Panc1 (cell line): Measurements from ENCODE around the gene GRIK1. TPM values are rescaled to one million over a fixed set of nuclear protein-coding genes. Genes with fewer than 3 reads are reported as not detected.

Experiments used
- ATAC-seq: fragments of 200-7000 bp; cut with Tn5 transposase; 2 replicates; pipeline ENCODE4 v1.9.1; 2020; ENCODE audit warnings: mild to moderate bottlenecking, moderate library complexity
- BruUV-seq: library from RNA; stranded (reverse); fragments of 400-500 nt; replicated peaks from 2 replicates; lab custom pipeline; 2021; lab: Mats Ljungman, UMichigan
- CTCF ChIA-PET: fragments of 300-600 bp; sonication (Branson Sonifier 250); formaldehyde crosslinking; loops from one replicate; lab custom pipeline; 2022; ENCODE audit warnings: antibody characterized with exemption; lab: Charles Lee
- POLR2A ChIA-PET: fragments of 300-600 bp; sonication (Branson Sonifier 250); formaldehyde crosslinking; loops from one replicate; lab custom pipeline; 2022; ENCODE audit warnings: antibody characterized with exemption; lab: Charles Lee
- DNase-seq: peaks from one replicate; pipeline ENCODE4 v3.0.0-alpha.2; 2010; ENCODE audit warnings: low read depth, low spot score
- H3K27ac ChIP-seq: 2 replicates; pipeline ENCODE4 v1.5.1; 2011; ENCODE audit warnings: mild to moderate bottlenecking, low read length, inconsistent platforms
- H3K27me3 ChIP-seq: fragments of 200-500 bp; sonication (Bioruptor generic); 2 replicates; pipeline ENCODE4 v1.6.0; 2014; ENCODE audit warnings: low read length, inconsistent platforms; ENCODE audit not compliant: control insufficient read depth, insufficient read depth
- H3K36me3 ChIP-seq: fragments of 200-500 bp; sonication (Bioruptor generic); 2 replicates; pipeline ENCODE4 v1.5.1; 2014; ENCODE audit warnings: inconsistent platforms, mild to moderate bottlenecking, low read length, moderate library complexity; ENCODE audit not compliant: control insufficient read depth, insufficient read depth
- H3K4me1 ChIP-seq: 2 replicates; pipeline ENCODE4 v1.5.1; 2011; ENCODE audit warnings: inconsistent platforms, mild to moderate bottlenecking, low read length, moderate library complexity; ENCODE audit not compliant: control insufficient read depth, insufficient read depth
- H3K4me3 ChIP-seq, 2 experiments: 2 replicates each; pipeline ENCODE4 v1.5.1; 2011 to 2012; ENCODE audit warnings: low read depth in 2 of 2, low read length in 2 of 2, mild to moderate bottlenecking in 2 of 2, inconsistent platforms in 1 of 2, moderate library complexity in 1 of 2
- H3K9me3 ChIP-seq: fragments of 200-500 bp; sonication (Bioruptor generic); 2 replicates; pipeline ENCODE4 v1.5.1; 2014; ENCODE audit warnings: low read depth, mild to moderate bottlenecking, inconsistent platforms, low read length, moderate library complexity; ENCODE audit not compliant: control insufficient read depth, insufficient read depth
- POLR2AphosphoS5 ChIP-seq: IDR thresholded peaks from 2 replicates; pipeline ENCODE4 v1.6.1; 2012; ENCODE audit warnings: mild to moderate bottlenecking, low read depth, low read length, moderate library complexity
- SIN3A ChIP-seq: IDR thresholded peaks from 2 replicates; pipeline ENCODE4 v1.6.1; 2012; ENCODE audit warnings: low read depth, mild to moderate bottlenecking, low read length, moderate library complexity, borderline replicate concordance; ENCODE audit not compliant: insufficient read depth
- TCF7L2 ChIP-seq: IDR thresholded peaks from 2 replicates; pipeline ENCODE4 v1.6.1; 2011; ENCODE audit warnings: mild to moderate bottlenecking, low read depth, low read length, inconsistent platforms
- in situ Hi-C: cut with HindIII; loops from 2 replicates; pipeline ENCODE4 v1.10.0; 2016; ENCODE audit warnings: low sequenced_read_pairs, low pct_unique_long_range_greater_than_20kb
- intact Hi-C: fragments of 100-400 bp; cut with micrococcal nuclease; formaldehyde crosslinking; loops from one replicate; pipeline ENCODE4 v1.10.0; 2022; ENCODE audit not compliant: unreplicated experiment
- total RNA-seq: library from RNA; stranded (reverse); gene quantifications from one replicate; pipeline ENCODE4 v1.2.1, GENCODE V29; 2021; ENCODE audit not compliant: unreplicated experiment
- TF ChIP-seq, protein P1 (sequence below): fragments of 450-650 bp; IDR thresholded peaks from 2 replicates; pipeline ENCODE4 v1.5.1; 2017; ENCODE audit warnings: mild to moderate bottlenecking
- TF ChIP-seq, protein P2 (sequence below), 2 experiments: IDR thresholded peaks; 2 replicates each; pipeline ENCODE4 v1.6.1; 2011 to 2012; ENCODE audit warnings: low read depth in 2 of 2, control low read depth in 1 of 2, low read length in 1 of 2, mild to moderate bottlenecking in 1 of 2, moderate library complexity in 1 of 2; ENCODE audit not compliant: insufficient read depth in 1 of 2

GRIK1 gene
- total RNA-seq, 1 experiment from 2014 or later: not detected

GRCh38 chr21:29642551-29643245, 297.1 kb downstream of the GRIK1 start:
- POLR2A ChIA-PET: no interaction called here
- no peaks in the 10 kb centered on the region for H3K4me1 ChIP-seq
- in situ Hi-C loops: no loop called here
- H3K4me3 ChIP-seq: no peak overlapping the region
- intact Hi-C loops: no loop called here
- H3K9me3 ChIP-seq: no peaks in the 10 kb centered on the region
- CTCF ChIA-PET: no interaction called here
- BruUV-seq: no TSS peak
- no peak for ATAC-seq
- no peaks in the 10 kb centered on the region for H3K27me3 ChIP-seq
- no peak for DNase-seq
- no peaks in the 10 kb centered on the region for H3K36me3 ChIP-seq
- TF ChIP-seq TCF7L2 (no peak), POLR2AphosphoS5 (no peak), SIN3A (no peak)
- TF ChIP-seq, protein P1, sequence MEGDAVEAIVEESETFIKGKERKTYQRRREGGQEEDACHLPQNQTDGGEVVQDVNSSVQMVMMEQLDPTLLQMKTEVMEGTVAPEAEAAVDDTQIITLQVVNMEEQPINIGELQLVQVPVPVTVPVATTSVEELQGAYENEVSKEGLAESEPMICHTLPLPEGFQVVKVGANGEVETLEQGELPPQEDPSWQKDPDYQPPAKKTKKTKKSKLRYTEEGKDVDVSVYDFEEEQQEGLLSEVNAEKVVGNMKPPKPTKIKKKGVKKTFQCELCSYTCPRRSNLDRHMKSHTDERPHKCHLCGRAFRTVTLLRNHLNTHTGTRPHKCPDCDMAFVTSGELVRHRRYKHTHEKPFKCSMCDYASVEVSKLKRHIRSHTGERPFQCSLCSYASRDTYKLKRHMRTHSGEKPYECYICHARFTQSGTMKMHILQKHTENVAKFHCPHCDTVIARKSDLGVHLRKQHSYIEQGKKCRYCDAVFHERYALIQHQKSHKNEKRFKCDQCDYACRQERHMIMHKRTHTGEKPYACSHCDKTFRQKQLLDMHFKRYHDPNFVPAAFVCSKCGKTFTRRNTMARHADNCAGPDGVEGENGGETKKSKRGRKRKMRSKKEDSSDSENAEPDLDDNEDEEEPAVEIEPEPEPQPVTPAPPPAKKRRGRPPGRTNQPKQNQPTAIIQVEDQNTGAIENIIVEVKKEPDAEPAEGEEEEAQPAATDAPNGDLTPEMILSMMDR: no peak
- TF ChIP-seq, protein P2, sequence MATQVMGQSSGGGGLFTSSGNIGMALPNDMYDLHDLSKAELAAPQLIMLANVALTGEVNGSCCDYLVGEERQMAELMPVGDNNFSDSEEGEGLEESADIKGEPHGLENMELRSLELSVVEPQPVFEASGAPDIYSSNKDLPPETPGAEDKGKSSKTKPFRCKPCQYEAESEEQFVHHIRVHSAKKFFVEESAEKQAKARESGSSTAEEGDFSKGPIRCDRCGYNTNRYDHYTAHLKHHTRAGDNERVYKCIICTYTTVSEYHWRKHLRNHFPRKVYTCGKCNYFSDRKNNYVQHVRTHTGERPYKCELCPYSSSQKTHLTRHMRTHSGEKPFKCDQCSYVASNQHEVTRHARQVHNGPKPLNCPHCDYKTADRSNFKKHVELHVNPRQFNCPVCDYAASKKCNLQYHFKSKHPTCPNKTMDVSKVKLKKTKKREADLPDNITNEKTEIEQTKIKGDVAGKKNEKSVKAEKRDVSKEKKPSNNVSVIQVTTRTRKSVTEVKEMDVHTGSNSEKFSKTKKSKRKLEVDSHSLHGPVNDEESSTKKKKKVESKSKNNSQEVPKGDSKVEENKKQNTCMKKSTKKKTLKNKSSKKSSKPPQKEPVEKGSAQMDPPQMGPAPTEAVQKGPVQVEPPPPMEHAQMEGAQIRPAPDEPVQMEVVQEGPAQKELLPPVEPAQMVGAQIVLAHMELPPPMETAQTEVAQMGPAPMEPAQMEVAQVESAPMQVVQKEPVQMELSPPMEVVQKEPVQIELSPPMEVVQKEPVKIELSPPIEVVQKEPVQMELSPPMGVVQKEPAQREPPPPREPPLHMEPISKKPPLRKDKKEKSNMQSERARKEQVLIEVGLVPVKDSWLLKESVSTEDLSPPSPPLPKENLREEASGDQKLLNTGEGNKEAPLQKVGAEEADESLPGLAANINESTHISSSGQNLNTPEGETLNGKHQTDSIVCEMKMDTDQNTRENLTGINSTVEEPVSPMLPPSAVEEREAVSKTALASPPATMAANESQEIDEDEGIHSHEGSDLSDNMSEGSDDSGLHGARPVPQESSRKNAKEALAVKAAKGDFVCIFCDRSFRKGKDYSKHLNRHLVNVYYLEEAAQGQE (IDR thresholded peaks at IDR 0.05; ENCODE audit: insufficient read depth in 1 of 2, low read depth in 2 of 2, low read length in 1 of 2): no peak
- H3K27ac ChIP-seq: no peak overlapping the region

- H3K27ac ChIP-seq: no peak overlapping the region
- ATAC-seq (no peak), DNase-seq (no peak)
- H3K27me3 ChIP-seq: no peaks in the 10 kb centered on the region
- no peaks in the 10 kb centered on the region for H3K9me3 ChIP-seq
- CTCF ChIA-PET: no interaction called here
- no peak for TF ChIP-seq POLR2AphosphoS5
- no peak for TF ChIP-seq SIN3A
- TF ChIP-seq, protein P2 (IDR thresholded peaks at IDR 0.05; ENCODE audit: insufficient read depth in 1 of 2, low read depth in 2 of 2, low read length in 1 of 2): no peak
- TF ChIP-seq, protein P1: no peak
- TF ChIP-seq TCF7L2: no peak
- no peak overlapping the region for H3K4me3 ChIP-seq
- no TSS peak for BruUV-seq
- H3K36me3 ChIP-seq: no peaks in the 10 kb centered on the region
- intact Hi-C loops (no loop called here), in situ Hi-C loops (no loop called here)
- no peaks in the 10 kb centered on the region for H3K4me1 ChIP-seq
- POLR2A ChIA-PET: no interaction called here
Measured at GRCh38 chr21:29641635-29642550, 297.9 kb downstream of the GRIK1 start.
